ENCODE results near the gene RPS18.

- TF ChIP-seq CTCF (IDR thresholded peaks at IDR 0.05): no peak
- no peak for TF ChIP-seq POLR2A (IDR thresholded peaks at IDR 0.05)
Observed at GRCh38 chr6:33241968-33242367, 29.9 kb upstream of the RPS18 start.

Data from esophagus squamous epithelium (tissue), 4 donors.